Measurements from ENCODE around the gene USP13. TPM values are rescaled to one million over a fixed set of nuclear protein-coding genes. Genes with fewer than 3 reads are reported as not detected.
"Not testable (repeated sequence)": the region's sequence is repeated elsewhere in the genome, so short reads cannot be mapped to it uniquely, and the experiment has no call there.

USP13 gene
- total and polyA plus RNA-seq, 2 donors, result 6.4 to 12.1 TPM

DNA sequence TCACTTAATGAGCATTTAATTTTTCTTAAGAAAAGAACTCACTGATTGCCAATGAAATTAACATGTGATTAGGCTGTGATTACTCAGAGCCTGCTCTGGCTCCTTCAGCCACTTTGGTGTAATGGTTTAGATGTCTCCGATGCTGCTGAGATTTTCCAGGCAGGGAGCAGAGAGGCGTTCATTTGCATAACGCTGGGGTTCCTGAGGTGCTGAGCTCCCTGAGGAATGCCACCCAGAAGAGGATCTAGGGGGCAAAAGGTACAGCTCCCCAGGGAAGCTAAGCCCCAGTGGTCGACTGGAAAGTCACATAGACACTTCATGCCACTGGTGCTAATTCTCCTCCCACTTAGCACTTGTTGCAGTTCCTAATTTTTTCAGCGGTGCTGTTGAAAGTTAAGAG lies 119.5 kb downstream of the USP13 start:
- H3K36me3 ChIP-seq (ENCODE audit: insufficient read depth), result peaks cover 3% of the 10 kb centered on the region
- WGBS, result 67% methylated on average over 5 of the region's 5 CpGs

DNA sequence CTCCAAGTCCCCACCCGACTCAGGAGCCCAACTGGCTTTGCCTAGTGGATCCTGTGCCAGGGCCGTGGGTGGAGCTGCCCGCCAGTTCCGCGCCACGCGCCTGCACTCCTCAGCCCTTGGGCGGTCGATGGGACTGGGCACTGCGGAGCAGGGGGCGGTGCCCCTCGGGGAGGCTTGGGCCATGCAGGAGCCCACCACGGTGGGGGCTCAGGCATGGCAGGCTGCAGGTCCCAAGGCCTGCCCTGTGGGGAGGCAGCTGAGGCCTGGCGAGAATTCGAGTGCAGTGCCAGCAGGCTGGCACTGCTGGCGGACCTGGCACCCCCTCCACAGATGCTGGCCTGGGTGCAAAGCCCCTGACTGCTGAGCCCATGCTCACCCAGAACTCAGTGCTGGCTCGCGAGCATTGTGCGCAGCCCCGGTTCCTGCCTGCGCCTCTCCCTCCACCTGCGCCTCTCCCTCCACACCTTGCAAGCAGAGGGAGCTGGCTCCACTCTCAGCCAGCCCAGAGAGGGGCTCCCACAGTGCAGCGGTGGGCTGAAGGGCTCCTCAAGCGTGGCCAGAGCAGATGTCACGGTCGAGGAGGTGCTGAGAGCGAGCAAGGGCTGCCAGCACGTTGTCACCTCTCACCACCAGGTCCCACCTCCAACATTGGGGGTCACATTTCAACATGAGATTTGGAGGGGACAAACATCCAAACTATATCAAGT lies 122.7 kb downstream of the USP13 start:
- Histone ChIP-seq H3K27ac (ENCODE audit: low read depth) (no peak overlapping the region), H3K4me1 (ENCODE audit: insufficient read depth) (no peaks in the 10 kb centered on the region), H3K4me3 (ENCODE audit: low read depth, low read length) (no peak overlapping the region), H3K36me3 (ENCODE audit: insufficient read depth) (peaks cover 3% of the 10 kb centered on the region)
- no peak for DNase-seq (ENCODE audit: extremely low spot score)
- WGBS, result 98% methylated on average over 28 of the region's 28 CpGs

More for the DNA sequence above, 119.5 kb downstream of the USP13 start:
- H3K27ac ChIP-seq (ENCODE audit: low read depth), result no peak overlapping the region
- H3K4me3 ChIP-seq (ENCODE audit: low read depth, low read length), result no peak overlapping the region
- H3K4me1 ChIP-seq (ENCODE audit: insufficient read depth), result no peaks in the 10 kb centered on the region
- no peak for DNase-seq (ENCODE audit: extremely low spot score)

DNA sequence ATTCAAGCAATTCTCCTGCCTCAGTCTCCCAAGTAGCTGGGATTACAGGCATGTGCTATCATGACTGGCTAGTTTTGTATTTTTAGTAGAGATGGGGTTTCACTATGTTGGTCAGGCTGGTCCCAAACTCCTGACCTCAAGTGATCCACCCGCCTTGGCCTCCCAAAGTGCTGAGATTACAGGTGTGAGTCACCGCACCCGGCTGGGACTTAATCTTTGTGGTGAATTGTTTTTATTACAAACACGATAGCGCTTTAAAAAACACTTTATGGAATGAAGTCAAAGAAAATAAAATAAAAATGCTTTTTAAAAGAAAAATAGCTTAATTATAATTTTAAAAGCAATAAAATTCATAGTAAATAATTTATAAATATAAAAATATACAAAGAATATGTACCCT lies 130.0 kb downstream of the USP13 start:
- not testable (repeated sequence) for H3K27ac ChIP-seq (ENCODE audit: low read depth); H3K36me3 ChIP-seq (ENCODE audit: insufficient read depth); H3K4me3 ChIP-seq (ENCODE audit: low read depth, low read length); DNase-seq (ENCODE audit: extremely low spot score); H3K4me1 ChIP-seq (ENCODE audit: insufficient read depth)
- WGBS, result 97% methylated on average over 5 of the region's 5 CpGs

DNA sequence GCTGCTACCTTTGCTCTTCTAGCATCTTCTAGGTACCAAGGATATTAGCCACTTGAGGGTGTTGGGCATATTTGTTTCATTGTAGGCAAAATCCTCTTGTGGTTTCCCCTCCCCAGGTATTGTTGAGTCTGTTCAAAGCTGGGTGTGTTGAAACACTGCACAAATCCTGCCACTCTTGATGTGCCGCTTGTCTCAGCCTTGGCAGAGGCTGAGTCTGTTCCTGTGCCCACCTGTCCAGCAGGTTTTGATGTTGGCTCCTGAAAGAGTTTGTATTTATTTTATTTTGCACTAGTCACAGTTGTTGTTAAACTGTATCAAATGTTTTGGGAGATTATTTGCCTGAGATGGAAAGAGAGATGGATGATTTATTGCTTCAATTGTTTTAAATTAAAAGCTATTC lies 136.2 kb downstream of the USP13 start:
- no peak overlapping the region for H3K27ac ChIP-seq (ENCODE audit: low read depth)
- H3K36me3 ChIP-seq (ENCODE audit: insufficient read depth), result no peaks in the 10 kb centered on the region
- whole genome bisulfite sequencing, result 96% methylated on average over 1 of the region's 1 CpG
- H3K4me3 ChIP-seq (ENCODE audit: low read depth, low read length), result no peak overlapping the region
- no peaks in the 10 kb centered on the region for H3K4me1 ChIP-seq (ENCODE audit: insufficient read depth)
- no peak for DNase-seq (ENCODE audit: extremely low spot score)

DNA sequence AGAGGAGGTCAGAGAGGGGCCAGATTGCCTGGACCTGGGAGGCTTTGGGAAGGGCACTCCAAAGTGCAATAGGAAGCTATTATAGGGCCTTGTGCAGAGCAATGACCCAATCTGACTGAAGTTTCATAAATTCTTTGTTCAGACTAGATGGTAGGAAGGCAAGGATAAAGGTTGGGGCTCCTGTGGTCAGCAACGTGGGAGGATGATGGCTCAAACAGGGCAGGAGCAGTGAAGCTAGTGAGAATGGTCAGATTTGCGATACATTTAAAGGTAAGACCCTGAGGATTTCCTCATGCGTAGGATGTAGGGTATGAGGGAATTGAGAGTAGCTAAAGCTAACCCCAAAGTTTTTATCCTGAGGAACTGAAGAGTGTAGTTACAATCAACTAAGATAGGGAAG lies 139.0 kb downstream of the USP13 start:
- no peak overlapping the region for H3K4me3 ChIP-seq (ENCODE audit: low read depth, low read length)
- no peaks in the 10 kb centered on the region for H3K4me1 ChIP-seq (ENCODE audit: insufficient read depth)
- 94% methylated on average over 3 of the region's 3 CpGs for WGBS
- H3K36me3 ChIP-seq (ENCODE audit: insufficient read depth), result no peaks in the 10 kb centered on the region
- H3K27ac ChIP-seq (ENCODE audit: low read depth), result no peak overlapping the region
- DNase-seq (ENCODE audit: extremely low spot score), result no peak

- no peak for DNase-seq (ENCODE audit: extremely low spot score)
- no peaks in the 10 kb centered on the region for H3K36me3 ChIP-seq (ENCODE audit: insufficient read depth)
- H3K27ac ChIP-seq (ENCODE audit: low read depth), result no peak overlapping the region
- 59% methylated on average over 4 of the region's 4 CpGs for WGBS
- H3K4me1 ChIP-seq (ENCODE audit: insufficient read depth), result no peaks in the 10 kb centered on the region
- H3K4me3 ChIP-seq (ENCODE audit: low read depth, low read length), result no peak overlapping the region
Observed at GRCh38 chr3:179794355-179794754, 141.5 kb downstream of the USP13 start.

GRCh38 chr3:179796421-179796820 lies 143.6 kb downstream of the USP13 start:
- Histone ChIP-seq H3K4me3 (ENCODE audit: low read depth, low read length) (no peak overlapping the region), H3K36me3 (ENCODE audit: insufficient read depth) (no peaks in the 10 kb centered on the region), H3K27ac (ENCODE audit: low read depth) (no peak overlapping the region), H3K4me1 (ENCODE audit: insufficient read depth) (no peaks in the 10 kb centered on the region)
- 58% methylated on average over 4 of the region's 4 CpGs for WGBS
- no peak for DNase-seq (ENCODE audit: extremely low spot score)

DNA sequence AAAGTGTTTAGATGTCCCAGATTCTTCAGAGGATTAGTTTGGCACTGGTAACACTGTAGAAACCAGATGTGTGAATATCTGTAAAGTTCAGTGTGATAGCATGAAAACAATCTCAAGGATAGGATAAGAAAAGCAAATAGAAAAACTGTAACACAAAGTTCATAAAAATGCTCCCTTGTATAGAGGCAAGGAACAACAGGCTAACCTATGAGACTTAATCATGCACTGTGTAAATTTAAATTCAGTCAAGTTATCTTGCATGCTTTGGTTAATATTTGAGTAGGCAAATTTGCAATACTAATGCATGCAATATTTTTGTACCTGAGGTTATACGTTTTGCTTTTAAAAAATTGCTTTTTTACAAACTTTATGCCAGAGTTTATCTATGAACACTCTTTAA lies 144.4 kb downstream of the USP13 start:
- 71% methylated on average over 1 of the region's 1 CpG for WGBS
- H3K4me1 ChIP-seq (ENCODE audit: insufficient read depth), result no peaks in the 10 kb centered on the region
- no peaks in the 10 kb centered on the region for H3K36me3 ChIP-seq (ENCODE audit: insufficient read depth)
- no peak overlapping the region for H3K27ac ChIP-seq (ENCODE audit: low read depth)
- DNase-seq (ENCODE audit: extremely low spot score), result no peak
- no peak overlapping the region for H3K4me3 ChIP-seq (ENCODE audit: low read depth, low read length)

- no peaks in the 10 kb centered on the region for H3K4me1 ChIP-seq (ENCODE audit: insufficient read depth)
- no peak overlapping the region for H3K27ac ChIP-seq (ENCODE audit: low read depth)
- no peak for DNase-seq (ENCODE audit: extremely low spot score)
- no peaks in the 10 kb centered on the region for H3K36me3 ChIP-seq (ENCODE audit: insufficient read depth)
- H3K4me3 ChIP-seq (ENCODE audit: low read depth, low read length), result no peak overlapping the region
Observed at GRCh38 chr3:179801263-179801662, 148.4 kb downstream of the USP13 start.

- Histone ChIP-seq H3K4me1 (ENCODE audit: insufficient read depth) (no peaks in the 10 kb centered on the region), H3K4me3 (ENCODE audit: low read depth, low read length) (no peak overlapping the region), H3K36me3 (ENCODE audit: insufficient read depth) (no peaks in the 10 kb centered on the region), H3K27ac (ENCODE audit: low read depth) (no peak overlapping the region)
- WGBS, result 71% methylated on average over 4 of the region's 4 CpGs
- DNase-seq (ENCODE audit: extremely low spot score), result no peak
Observed at GRCh38 chr3:179801856-179802255, 149.0 kb downstream of the USP13 start.

- Histone ChIP-seq H3K27ac (ENCODE audit: low read depth) (no peak overlapping the region), H3K4me1 (ENCODE audit: insufficient read depth) (no peaks in the 10 kb centered on the region), H3K36me3 (ENCODE audit: insufficient read depth) (no peaks in the 10 kb centered on the region), H3K4me3 (ENCODE audit: low read depth, low read length) (no peak overlapping the region)
- 62% methylated on average over 5 of the region's 5 CpGs for WGBS
- no peak for DNase-seq (ENCODE audit: extremely low spot score)
Observed at GRCh38 chr3:179806177-179806576, 153.3 kb downstream of the USP13 start.

DNA sequence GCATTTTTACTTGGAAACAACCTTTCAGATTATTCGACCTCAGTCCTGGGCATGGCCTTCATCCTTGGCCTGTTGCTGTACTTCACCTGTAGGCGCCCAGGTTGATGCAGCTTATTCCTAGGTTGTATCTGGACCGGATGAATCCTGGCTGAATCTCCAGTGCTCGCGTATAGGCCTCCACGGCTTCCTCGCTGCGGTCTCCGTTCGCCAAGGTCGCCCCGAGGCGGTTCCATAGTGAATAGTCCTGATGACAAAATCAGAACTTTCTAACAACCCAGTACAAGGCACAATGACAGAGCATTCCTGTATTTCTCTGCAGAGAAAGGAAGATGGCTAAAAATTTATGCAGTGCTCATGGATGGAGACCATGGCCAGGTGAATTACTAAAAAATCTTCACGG lies 154.7 kb downstream of the USP13 start:
- H3K4me3 ChIP-seq (ENCODE audit: low read depth, low read length), result no peak overlapping the region
- H3K27ac ChIP-seq (ENCODE audit: low read depth), result no peak overlapping the region
- WGBS, result 94% methylated on average over 14 of the region's 14 CpGs
- H3K4me1 ChIP-seq (ENCODE audit: insufficient read depth), result no peaks in the 10 kb centered on the region
- no peaks in the 10 kb centered on the region for H3K36me3 ChIP-seq (ENCODE audit: insufficient read depth)
- no peak for DNase-seq (ENCODE audit: extremely low spot score)

DNA sequence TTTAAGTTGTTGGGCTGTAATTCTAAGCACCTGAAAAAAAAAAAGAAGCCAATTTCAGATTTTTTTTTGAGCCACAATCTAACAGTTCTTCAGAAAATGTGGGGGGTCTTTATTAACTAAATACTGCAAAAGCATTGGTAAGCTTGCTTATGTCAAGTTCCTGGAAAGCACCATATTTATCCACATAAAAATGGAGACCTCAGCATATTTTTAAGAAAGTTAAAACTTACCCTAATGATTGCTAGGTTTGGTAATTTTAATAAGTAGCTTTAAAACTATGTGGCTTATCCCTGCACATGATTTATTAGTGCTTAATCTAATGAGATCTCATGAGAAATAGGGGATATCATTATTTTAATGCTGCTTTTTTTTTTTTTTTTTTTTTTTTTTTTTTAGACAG lies 156.8 kb downstream of the USP13 start:
- no peak for DNase-seq (ENCODE audit: extremely low spot score)
- H3K4me1 ChIP-seq (ENCODE audit: insufficient read depth), result no peaks in the 10 kb centered on the region
- H3K4me3 ChIP-seq (ENCODE audit: low read depth, low read length), result no peak overlapping the region
- no peaks in the 10 kb centered on the region for H3K36me3 ChIP-seq (ENCODE audit: insufficient read depth)
- no peak overlapping the region for H3K27ac ChIP-seq (ENCODE audit: low read depth)

DNA sequence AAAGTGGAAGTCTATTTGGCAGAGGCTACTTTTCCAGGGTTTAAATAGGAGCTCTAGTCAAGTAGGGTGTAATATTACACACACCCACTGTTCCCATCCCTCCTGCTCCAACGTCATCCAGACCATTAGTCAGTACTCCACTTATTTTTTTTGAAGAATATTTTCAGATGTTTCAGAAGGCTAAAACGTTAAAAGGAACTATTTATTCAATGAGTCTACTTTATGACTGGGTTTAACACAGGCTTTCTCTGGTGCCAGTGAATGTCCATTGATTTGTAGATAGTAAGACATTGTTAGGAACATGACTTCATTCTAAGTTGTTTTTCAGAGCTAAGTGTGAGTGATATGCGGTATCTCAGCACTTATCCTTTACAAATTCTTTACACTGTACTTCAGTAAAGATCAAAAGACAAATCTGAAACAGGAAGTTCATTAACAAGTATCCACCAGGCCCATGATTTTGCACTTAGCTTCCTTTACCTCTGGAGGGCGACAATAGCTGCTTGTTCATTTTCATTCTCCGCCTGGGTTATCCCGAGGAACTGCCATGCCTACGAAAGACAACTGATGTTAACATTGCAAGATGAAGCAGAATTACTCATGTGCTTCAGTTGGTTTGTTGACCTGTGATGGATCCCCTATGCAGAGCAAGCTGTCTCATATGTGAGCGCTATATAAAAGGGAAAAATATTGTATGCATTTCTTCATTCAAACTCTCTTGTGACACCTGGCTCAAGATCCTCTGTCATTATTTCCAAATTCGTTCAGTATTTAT lies 158.7 kb downstream of the USP13 start:
- DNase-seq (ENCODE audit: extremely low spot score), result peak; percentile 18
- no peaks in the 10 kb centered on the region for H3K36me3 ChIP-seq (ENCODE audit: insufficient read depth)
- H3K4me1 ChIP-seq (ENCODE audit: insufficient read depth), result no peaks in the 10 kb centered on the region
- H3K27ac ChIP-seq (ENCODE audit: low read depth), result no peak overlapping the region
- WGBS, result 19% methylated on average over 9 of the region's 9 CpGs
- H3K4me3 ChIP-seq (ENCODE audit: low read depth, low read length), result no peak overlapping the region

Measured in urinary bladder (tissue), 4 donors.